ENCODE results near the gene PPP1R14B.

Gene PPP1R14B

GRCh38 chr11:64208796-64209562 lies 37.8 kb downstream of the PPP1R14B start:
- no peak for TF ChIP-seq CTCF (IDR thresholded peaks at IDR 0.05; ENCODE audit: control extremely low read depth, extremely low read depth, low read depth, missing control alignments)
- ChIA-PET CTCF (interaction anchor here (14.6 to 16.7 kb wide), 2 partner anchors 20 to 94 kb away, joined by 219 to 368 read pairs; partner anchors contain the start of genes CATSPERZ, DNAJC4, ESRRA and FKBP2), POLR2A (interaction anchor here (2.0 to 4.7 kb wide), 2 partner anchors 24 to 60 kb away, joined by 5 to 36 read pairs; partner anchors contain the start of gene STIP1)
- DNase-seq (ENCODE audit: extremely low spot score), result no peak

DNA sequence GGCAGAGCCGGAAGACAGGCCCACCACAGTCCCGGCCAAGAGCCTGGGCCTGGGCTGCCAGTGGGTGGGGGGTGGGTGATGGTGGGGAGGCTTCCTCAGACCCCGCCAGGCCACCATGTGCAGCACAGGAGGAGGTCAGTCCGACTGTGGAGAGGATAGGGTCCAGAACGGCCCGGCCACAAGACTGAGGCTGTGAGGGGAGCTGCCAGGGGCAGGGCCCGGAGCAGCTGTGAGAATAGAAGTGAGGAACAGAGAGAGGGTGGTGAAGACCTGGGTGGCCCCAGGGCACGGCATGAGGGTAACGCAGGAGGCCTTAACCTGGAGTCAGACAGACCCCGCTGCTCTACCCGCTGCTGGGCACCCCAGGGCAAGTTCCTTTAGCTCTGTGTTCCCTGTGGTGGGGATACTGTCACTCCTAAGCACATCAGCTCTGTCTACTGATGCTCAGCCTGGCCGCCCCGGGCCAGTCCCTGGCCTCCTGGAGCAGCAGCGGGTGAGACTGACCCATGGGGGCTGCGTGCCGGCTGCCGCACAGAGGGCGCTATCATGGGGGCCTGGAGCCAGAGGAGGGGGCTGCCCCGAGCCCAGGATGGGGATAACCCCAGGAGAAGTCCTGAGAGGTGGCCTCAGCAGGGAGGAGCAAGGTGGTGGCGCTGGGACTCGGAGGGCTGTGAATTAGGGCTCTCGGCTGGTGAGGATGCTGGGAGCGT lies 38.5 kb downstream of the PPP1R14B start:
- CTCF ChIA-PET, result interaction anchor here (1.2 to 16.7 kb wide), 3 partner anchors 21 to 95 kb away, joined by 4 to 368 read pairs (median 219); partner anchors contain the start of genes CATSPERZ, DNAJC4, ESRRA and FKBP2
- POLR2A ChIA-PET, result interaction anchor here (0.6 to 4.7 kb wide), 8 partner anchors 9 to 97 kb away, joined by 4 to 36 read pairs (median 7); partner anchors contain the start of genes FKBP2, NUDT22, STIP1 and TRPT1
- no peak for TF ChIP-seq CTCF (IDR thresholded peaks at IDR 0.05; ENCODE audit: control extremely low read depth, extremely low read depth, low read depth, missing control alignments)
- no peak for DNase-seq (ENCODE audit: extremely low spot score)

GRCh38 chr11:64207256-64208085 lies 39.3 kb downstream of the PPP1R14B start:
- DNase-seq (ENCODE audit: extremely low spot score), result peak; percentile 91
- POLR2A ChIA-PET, result interaction anchor here (0.6 to 4.7 kb wide), 10 partner anchors 10 to 97 kb away, joined by 4 to 36 read pairs (median 8); partner anchors contain the start of genes FKBP2, NUDT22, STIP1 and TRPT1
- CTCF ChIA-PET, result interaction anchor here (1.2 to 16.7 kb wide), 7 partner anchors 16 to 207 kb away, joined by 4 to 368 read pairs (median 24); partner anchors contain the start of genes CATSPERZ, DNAJC4, ESRRA and FKBP2
- TF ChIP-seq CTCF (IDR thresholded peaks at IDR 0.05; ENCODE audit: control extremely low read depth, extremely low read depth, low read depth, missing control alignments), result no peak

DNA sequence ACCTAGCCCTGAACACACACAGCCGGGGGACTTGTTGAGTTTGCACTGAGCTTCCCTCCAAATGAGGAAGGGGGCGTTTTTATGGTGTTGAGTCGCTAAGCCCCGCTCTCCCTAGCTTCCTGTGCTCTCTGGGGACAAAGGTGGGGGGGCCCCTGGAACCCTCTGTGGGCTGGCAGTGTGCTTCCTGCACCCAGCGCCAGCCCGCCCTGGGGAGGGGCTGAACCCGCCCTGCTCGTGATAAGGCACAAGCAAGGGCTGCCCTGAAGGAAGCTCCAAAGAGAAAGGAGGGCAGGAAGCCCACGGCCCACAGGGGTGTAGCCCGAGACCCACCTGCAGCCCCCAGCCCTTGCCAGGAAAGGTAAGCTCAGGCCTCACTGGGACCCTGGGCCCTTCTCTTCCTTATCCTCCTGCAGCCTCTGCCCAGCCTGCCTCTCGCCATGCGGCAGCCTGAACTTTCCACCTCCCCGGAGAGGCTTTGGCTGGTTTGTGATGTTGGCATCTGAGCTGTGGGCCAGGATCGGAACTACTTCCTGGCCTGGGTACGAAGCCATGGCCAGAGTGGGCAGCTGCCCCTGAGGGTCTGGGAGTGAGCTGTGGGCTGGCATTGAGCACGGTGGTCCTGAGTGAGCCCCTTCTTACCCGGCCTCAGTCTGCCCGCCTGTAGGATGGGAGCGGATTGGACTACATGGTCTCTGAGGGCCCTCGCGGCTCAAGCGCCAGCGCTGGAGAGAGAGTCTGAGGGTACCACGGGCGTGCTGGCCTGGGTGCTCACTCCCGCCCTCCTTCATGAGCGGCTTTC lies 40.1 kb downstream of the PPP1R14B start, which contains the start of gene FERMT3:
Gene FERMT3 (plus strand): TSS at position 265 of the 799 bp plus-strand sequence. CDS start 644 bp downstream, outside the sequence.
- no peak for TF ChIP-seq CTCF (IDR thresholded peaks at IDR 0.05; ENCODE audit: control extremely low read depth, extremely low read depth, low read depth, missing control alignments)
- ChIA-PET CTCF (interaction anchor here (1.2 to 16.7 kb wide), 12 partner anchors 11 to 206 kb away, joined by 3 to 368 read pairs (median 24); partner anchors contain the start of genes CATSPERZ, DNAJC4, ESRRA and FKBP2), POLR2A (interaction anchor here (1.6 to 4.7 kb wide), 7 partner anchors 10 to 98 kb away, joined by 8 to 36 read pairs (median 10); partner anchors contain the start of genes FKBP2, NUDT22, STIP1 and TRPT1)
- DNase-seq (ENCODE audit: extremely low spot score), result peak; percentile 70

DNA sequence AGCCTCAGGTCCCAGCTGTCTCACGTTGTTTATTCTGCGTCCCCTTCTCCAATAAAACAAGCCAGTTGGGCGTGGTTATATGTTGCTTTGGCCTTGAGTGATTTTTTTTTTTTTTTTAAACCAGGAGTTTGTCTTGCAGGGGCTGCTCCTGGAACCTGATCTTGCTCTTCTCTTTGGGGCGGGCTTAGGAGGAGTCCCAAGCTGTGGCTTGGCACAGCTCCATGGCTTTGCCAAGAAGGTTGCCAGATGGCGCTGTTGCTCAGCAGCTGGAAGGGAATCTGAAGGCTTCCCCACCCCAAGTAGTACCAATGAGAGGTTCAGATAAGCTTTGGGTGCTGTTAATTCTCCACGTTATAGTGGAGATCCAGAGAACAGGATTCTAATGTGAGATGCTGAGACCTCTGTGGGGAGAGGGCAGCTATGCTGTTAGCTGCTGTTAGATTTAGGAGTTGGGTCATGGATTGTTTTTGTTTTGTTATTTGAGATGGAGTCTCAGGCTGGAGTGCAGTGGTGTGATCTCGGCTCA lies 42.2 kb downstream of the PPP1R14B start:
- ChIA-PET CTCF (interaction anchor here (0.6 to 16.7 kb wide), 26 partner anchors 9 to 204 kb away, joined by 3 to 368 read pairs (median 6); partner anchors contain the start of genes BAD, CATSPERZ, DNAJC4 and ESRRA), POLR2A (interaction anchor here (0.5 to 4.7 kb wide), 9 partner anchors 13 to 1373 kb away, joined by 3 to 36 read pairs (median 6); partner anchors contain the start of genes FKBP2, NUDT22, STIP1 and STX5)
- peak; percentile 84 for TF ChIP-seq CTCF (IDR thresholded peaks at IDR 0.05; ENCODE audit: control extremely low read depth, extremely low read depth, low read depth, missing control alignments)
- peak; percentile 83 for DNase-seq (ENCODE audit: extremely low spot score)
